Spleen (tissue), 11 donors: ENCODE results near the gene LYRM7. TPM values are rescaled to one million over a fixed set of nuclear protein-coding genes. Genes with fewer than 3 reads are reported as not detected.

Experiments
- DNase-seq: peaks from one replicate; pipeline ENCODE4 v3.0.0-alpha.2; 2020
- H3K27ac ChIP-seq, 8 donors: fragments of 200-600 bp; sonication (generic) in 7 of 8; 1 replicate in 4 of 8; 2 replicates in 4 of 8; pipeline versions ENCODE4 v1.5.0 to v1.8.0; 2016 to 2021; ENCODE audit warnings: inconsistent platforms in 4 of 8, mild to moderate bottlenecking in 4 of 8, moderate library complexity in 1 of 8
- H3K27me3 ChIP-seq, 7 donors: fragments of 200-600 bp; sonication (generic) in 6 of 7; replicated peaks in 1 of 7; 1 replicate in 4 of 7; 2 replicates in 3 of 7; pipeline versions ENCODE4 v1.5.0 to v1.8.0; 2016 to 2021; ENCODE audit warnings: inconsistent platforms in 3 of 7, mild to moderate bottlenecking in 1 of 7
- H3K36me3 ChIP-seq, 6 donors: fragments of 200-600 bp; sonication (generic) in 5 of 6; 1 replicate in 4 of 6; 2 replicates in 2 of 6; pipeline versions ENCODE4 v1.5.0 to v1.8.0; 2016 to 2021; ENCODE audit warnings: inconsistent platforms in 2 of 6
- H3K4me1 ChIP-seq, 6 donors: fragments of 200-600 bp; sonication (generic) in 5 of 6; 1 replicate in 3 of 6; 2 replicates in 3 of 6; pipeline versions ENCODE4 v1.5.0 to v1.8.0; 2016 to 2021; ENCODE audit warnings: inconsistent platforms in 3 of 6
- H3K4me3 ChIP-seq, 8 donors: fragments of 200-600 bp; sonication (generic) in 7 of 8; 1 replicate in 4 of 8; 2 replicates in 4 of 8; pipeline versions ENCODE4 v1.5.0 to v1.8.0; 2016 to 2021; ENCODE audit warnings: inconsistent platforms in 4 of 8, mild to moderate bottlenecking in 4 of 8, moderate library complexity in 2 of 8
- H3K9me3 ChIP-seq, 8 donors: fragments of 200-600 bp; sonication (generic) in 7 of 8; 1 replicate in 4 of 8; 2 replicates in 4 of 8; pipeline versions ENCODE4 v1.5.0 to v1.8.0; 2016 to 2021; ENCODE audit warnings: inconsistent platforms in 4 of 8
- CTCF ChIP-seq, 11 experiments: fragments of 200-600 bp in 7 of 11; fragments of 450-650 bp in 4 of 11; sonication (generic) in 4 of 11; IDR thresholded peaks in 8 of 11; conservative IDR thresholded peaks in 3 of 11; 1 replicate in 7 of 11; 2 replicates in 4 of 11; pipeline versions ENCODE4 v1.4.0 to v1.8.0; 2016 to 2021; ENCODE audit warnings: antibody characterized with exemption in 11 of 11, inconsistent platforms in 4 of 11, mild to moderate bottlenecking in 1 of 11
- POLR2A ChIP-seq, 3 donors: fragments of 450-650 bp; IDR thresholded peaks; one replicate each; pipeline ENCODE4 v1.5.1; 2017; ENCODE audit warnings: antibody characterized with exemption in 3 of 3, mild to moderate bottlenecking in 1 of 3
- POLR2AphosphoS5 ChIP-seq, 3 donors: sonication (generic); formaldehyde crosslinking; IDR thresholded peaks; one replicate each; pipeline ENCODE4 v1.5.1; 2017; ENCODE audit warnings: antibody characterized with exemption in 3 of 3
- WGBS, 5 donors: extraction: QIAGEN DNeasy Blood & Tissue Kit in 3 of 5; methylation state at CpG; one replicate each; pipeline versions ENCODE4 v1.1.5 to v1.1.7; 2013 to 2018; 5-methylcytosine and 5-hydroxymethylcytosine counted together
- intact Hi-C: fragments of 100-400 bp; cut with DNase I; formaldehyde crosslinking; loops from one replicate; pipeline ENCODE4 v1.15.0; 2023; ENCODE audit warnings: low total_unique reads
- polyA plus RNA-seq, 3 donors: library from polyadenylated mRNA; stranded (reverse); fragments of 200-250 nt; gene quantifications; one replicate each; pipeline ENCODE4 v1.2.1, GENCODE V29; 2013
- total RNA-seq, 7 donors: library from RNA; depleted of rRNA in 3 of 7; stranded (reverse); fragments of >200 nt in 3 of 7; fragmentation: NEBNext Ultra II Directional in 4 of 7; extraction: Animal tissue kit (Norgen Biotek cat#: 25700) in 4 of 7; gene quantifications; one replicate each; pipeline versions ENCODE4 v1.1.0 to v1.2.1, GENCODE V29; 2016 to 2021
- donor health status: healthy with polysubstance abuse.
- donor health status: DM: no; HTN: no; CAD: no; lungs with moderate emphysema.
- donor health status: DM: no; HTN: no; CAD: no.
- donor health status: Bipolar disorder and iron deficiency.
- donor health status: healthy.
- donor health status: DM: no; HTN: no; CAD: no.
- donor health status: DM: yes; HTN: yes; CAD: no.

Gene LYRM7
- total and polyA plus RNA-seq, 10 donors = 3.2 to 13.3 (median 9.0) TPM

- no peak overlapping the region for H3K4me3 ChIP-seq
- H3K27ac ChIP-seq = no peak overlapping the region
- H3K36me3 ChIP-seq = no peaks in the 10 kb centered on the region
- H3K9me3 ChIP-seq = no peaks in the 10 kb centered on the region
- DNase-seq = no peak
- intact Hi-C loops = no loop called here
- WGBS, 5 donors = 91 to 98% (median 95%) methylated on average over 7 of the region's 7 CpGs
- TF ChIP-seq POLR2AphosphoS5 (IDR thresholded peaks at IDR 0.05) = no peak
- no peak for TF ChIP-seq POLR2A (IDR thresholded peaks at IDR 0.05)
- TF ChIP-seq CTCF (IDR thresholded peaks at IDR 0.05 in 8 of 11, conservative IDR thresholded peaks at IDR 0.05 in 3 of 11) = no peak
- H3K27me3 ChIP-seq = no peaks in the 10 kb centered on the region
- H3K4me1 ChIP-seq = peaks cover 9 to 48% (median 23%) of the 10 kb centered on the region in 6 donors
Observed at GRCh38 chr5:131220566-131220965, 49.8 kb downstream of the LYRM7 start.

- Histone ChIP-seq H3K27ac (no peak overlapping the region), H3K27me3 (no peaks in the 10 kb centered on the region), H3K4me1 (peaks cover 9 to 50% (median 23%) of the 10 kb centered on the region in 6 donors), H3K9me3 (no peaks in the 10 kb centered on the region), H3K36me3 (no peaks in the 10 kb centered on the region), H3K4me3 (no peak overlapping the region)
- TF ChIP-seq CTCF (IDR thresholded peaks at IDR 0.05 in 8 of 11, conservative IDR thresholded peaks at IDR 0.05 in 3 of 11) (no peak), POLR2A (IDR thresholded peaks at IDR 0.05) (no peak), POLR2AphosphoS5 (IDR thresholded peaks at IDR 0.05) (no peak)
- intact Hi-C loops = no loop called here
- 88 to 97% (median 96%) methylated on average over 10 of the region's 10 CpGs for WGBS, 5 donors
- no peak for DNase-seq
Observed at GRCh38 chr5:131221008-131221703, 50.4 kb downstream of the LYRM7 start.

- no peak for TF ChIP-seq POLR2A (IDR thresholded peaks at IDR 0.05)
- no peaks in the 10 kb centered on the region for H3K36me3 ChIP-seq
- peaks cover 9 to 54% (median 23%) of the 10 kb centered on the region in 6 donors for H3K4me1 ChIP-seq
- no peak for DNase-seq
- H3K4me3 ChIP-seq = no peak overlapping the region
- H3K27ac ChIP-seq = no peak overlapping the region
- H3K9me3 ChIP-seq = no peaks in the 10 kb centered on the region
- no peaks in the 10 kb centered on the region for H3K27me3 ChIP-seq
- intact Hi-C loops = no loop called here
Observed at GRCh38 chr5:131221888-131222287, 51.1 kb downstream of the LYRM7 start.

- H3K36me3 ChIP-seq = no peaks in the 10 kb centered on the region
- H3K9me3 ChIP-seq = no peaks in the 10 kb centered on the region
- intact Hi-C loops = no loop called here
- H3K4me3 ChIP-seq = no peak overlapping the region
- H3K27ac ChIP-seq = no peak overlapping the region
- H3K27me3 ChIP-seq = no peaks in the 10 kb centered on the region
- TF ChIP-seq POLR2AphosphoS5 (IDR thresholded peaks at IDR 0.05) (no peak), POLR2A (IDR thresholded peaks at IDR 0.05) (no peak), CTCF (IDR thresholded peaks at IDR 0.05 in 8 of 11, conservative IDR thresholded peaks at IDR 0.05 in 3 of 11) (no peak)
- peaks cover 9 to 54% (median 23%) of the 10 kb centered on the region in 6 donors for H3K4me1 ChIP-seq
- no peak for DNase-seq
Observed at GRCh38 chr5:131222731-131223130, 52.0 kb downstream of the LYRM7 start.
